Non-pigmented ciliary epithelial cell (primary cell): Measurements from ENCODE around the gene FBLIM1.

ENCODE experiments used
- DNase-seq: peaks from one replicate; pipeline ENCODE4 v3.0.0-alpha.2; 2010; ENCODE audit warnings: low read depth

The FBLIM1 gene, protein sequence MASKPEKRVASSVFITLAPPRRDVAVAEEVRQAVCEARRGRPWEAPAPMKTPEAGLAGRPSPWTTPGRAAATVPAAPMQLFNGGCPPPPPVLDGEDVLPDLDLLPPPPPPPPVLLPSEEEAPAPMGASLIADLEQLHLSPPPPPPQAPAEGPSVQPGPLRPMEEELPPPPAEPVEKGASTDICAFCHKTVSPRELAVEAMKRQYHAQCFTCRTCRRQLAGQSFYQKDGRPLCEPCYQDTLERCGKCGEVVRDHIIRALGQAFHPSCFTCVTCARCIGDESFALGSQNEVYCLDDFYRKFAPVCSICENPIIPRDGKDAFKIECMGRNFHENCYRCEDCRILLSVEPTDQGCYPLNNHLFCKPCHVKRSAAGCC

GRCh38 chr1:15758343-15758931 is at the start of gene FBLIM1:
Gene FBLIM1, plus strand, starts transcription at chr1:15758795. Its CDS starts 6,189 bp downstream, at chr1:15764984.
- no peak for DNase-seq

DNA sequence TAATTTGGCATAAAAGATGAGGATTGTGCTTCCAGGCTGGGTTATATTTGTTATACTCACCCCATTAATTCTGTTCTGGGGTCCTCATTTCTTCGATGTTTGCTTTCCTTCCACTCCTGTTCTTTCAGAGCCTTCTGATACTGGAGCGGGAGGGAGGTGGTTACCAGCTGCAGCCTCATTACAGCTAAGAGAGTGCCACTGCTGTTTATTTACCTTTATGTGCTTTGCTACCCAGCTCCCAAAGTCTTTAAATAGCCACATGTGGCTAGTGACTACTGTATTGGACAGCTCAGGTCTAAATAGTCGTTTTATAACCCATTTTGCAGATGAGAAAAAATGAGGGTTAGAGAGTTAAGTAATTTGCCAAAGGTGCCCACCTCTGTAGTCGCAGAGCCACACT is 49.4 kb upstream of the FBLIM1 start:
- DNase-seq: no peak

GRCh38 chr1:15712168-15712567 is 46.4 kb upstream of the FBLIM1 start:
- no peak for DNase-seq

DNA sequence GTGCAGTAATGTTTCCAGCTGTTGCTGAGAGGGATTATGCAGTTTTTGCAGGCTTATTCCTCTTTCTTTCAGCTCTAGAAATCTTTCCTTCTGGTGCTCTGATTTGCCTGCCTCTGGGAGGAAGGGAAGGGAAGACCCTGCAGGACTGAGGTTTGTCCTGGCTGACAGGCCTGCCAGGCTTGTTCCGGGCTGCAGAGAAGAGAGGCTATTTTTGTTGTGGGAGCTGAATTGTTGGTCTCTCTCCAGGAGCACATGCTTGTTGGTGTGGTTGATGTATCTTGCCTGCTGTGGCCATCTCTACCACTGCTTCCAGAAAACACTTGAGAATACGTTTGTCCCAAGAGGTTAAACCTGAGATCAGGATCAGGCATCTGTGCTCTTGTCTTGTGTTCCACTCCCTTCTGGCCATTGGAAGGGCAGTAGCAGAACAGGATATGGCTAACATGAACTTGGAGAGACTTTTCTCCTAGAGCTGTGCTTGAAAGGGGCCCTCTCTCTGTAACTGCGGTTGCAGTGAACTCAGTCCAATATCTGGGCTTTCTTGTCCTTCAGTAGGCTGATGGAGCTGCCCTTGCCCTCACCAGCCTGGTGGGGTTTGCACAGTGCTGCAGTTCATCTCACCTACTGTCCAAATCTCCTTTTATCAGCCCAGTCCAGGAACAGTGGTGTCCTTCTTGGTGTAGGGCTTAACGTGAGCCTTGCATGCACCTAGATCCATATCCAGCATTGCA is 44.0 kb upstream of the FBLIM1 start:
- DNase-seq: no peak

DNA sequence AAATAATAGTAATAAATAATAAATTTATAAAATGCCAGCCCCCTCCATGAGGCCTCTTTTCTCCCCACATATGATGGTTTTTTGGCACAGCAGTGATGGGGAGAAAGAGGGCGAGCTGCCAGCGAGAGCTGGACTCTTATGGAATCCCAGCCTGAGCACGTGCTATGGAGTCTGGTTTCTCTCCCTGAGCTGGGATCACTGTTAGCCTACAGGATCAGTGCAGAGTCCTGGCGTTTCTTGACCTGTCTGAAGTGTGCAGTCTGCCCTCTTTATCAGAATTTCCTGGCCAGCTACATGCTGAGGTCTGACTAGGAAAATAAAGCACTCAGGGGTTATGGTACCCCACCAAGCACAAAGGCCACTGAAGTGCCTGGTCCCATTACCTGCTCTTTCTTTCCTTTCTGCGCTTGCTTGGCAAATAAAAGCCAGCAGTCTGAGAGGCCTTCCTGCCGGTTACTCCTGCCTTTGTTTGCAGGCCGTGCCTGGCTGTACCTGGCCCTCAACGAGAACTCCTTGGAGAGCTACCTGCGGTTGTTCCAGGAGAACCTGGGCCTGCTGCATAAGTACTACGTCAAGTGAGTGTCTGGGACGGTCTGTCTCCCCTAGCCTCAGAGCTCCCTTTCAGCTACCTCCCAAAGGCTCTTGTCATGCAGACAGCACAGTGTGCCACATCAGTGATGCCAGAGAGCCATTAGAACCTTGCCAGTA is 41.0 kb upstream of the FBLIM1 start:
- no peak for DNase-seq

DNA sequence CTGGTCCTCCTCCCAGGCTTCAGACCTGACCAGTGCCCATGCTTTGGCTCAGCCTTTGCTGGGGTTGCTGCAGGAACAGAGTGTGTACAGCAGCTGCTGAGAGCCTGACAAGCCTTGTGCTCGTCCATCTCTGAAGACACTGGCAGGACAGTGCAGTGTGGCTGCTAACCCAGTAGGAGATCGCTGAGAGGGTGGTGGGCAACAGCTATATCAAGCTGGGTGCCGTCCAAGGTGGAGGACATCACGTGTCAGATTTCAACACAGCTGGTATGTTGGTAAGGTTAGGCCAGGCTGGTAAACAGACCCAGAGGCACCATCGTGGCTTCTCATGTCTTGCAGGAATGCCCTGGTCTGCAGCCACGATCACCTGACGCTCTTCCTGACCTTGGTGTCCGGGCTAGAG is 40.4 kb upstream of the FBLIM1 start:
- DNase-seq: no peak

GRCh38 chr1:15719381-15720120 is 39.0 kb upstream of the FBLIM1 start:
- DNase-seq: no peak

DNA sequence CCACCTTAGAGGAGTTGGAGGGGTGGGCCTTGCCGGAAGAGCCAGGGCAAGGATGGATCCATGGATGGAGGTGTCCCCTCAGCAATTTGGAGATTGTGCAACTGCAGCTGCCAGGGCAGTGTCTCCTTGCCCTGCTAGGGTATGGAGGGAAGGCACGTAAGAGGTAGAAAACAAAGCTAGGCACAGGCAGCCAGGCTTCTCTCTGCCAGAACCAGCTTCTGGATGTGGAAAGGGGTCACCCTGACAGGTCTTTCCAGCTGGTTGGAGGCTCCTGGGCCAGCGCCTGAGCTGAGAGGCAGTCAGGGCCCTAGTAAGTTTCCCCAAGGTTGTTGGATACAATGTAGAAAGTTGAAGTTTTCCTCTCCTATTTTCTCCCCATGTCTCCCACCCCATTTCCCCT is 37.7 kb upstream of the FBLIM1 start:
- DNase-seq: no peak

- no peak for DNase-seq
Observed at GRCh38 chr1:15722411-15722810, 36.2 kb upstream of the FBLIM1 start.

GRCh38 chr1:15722836-15723532 is 35.6 kb upstream of the FBLIM1 start:
- no peak for DNase-seq

- no peak for DNase-seq
Observed at GRCh38 chr1:15723631-15724246, 34.9 kb upstream of the FBLIM1 start.

DNA sequence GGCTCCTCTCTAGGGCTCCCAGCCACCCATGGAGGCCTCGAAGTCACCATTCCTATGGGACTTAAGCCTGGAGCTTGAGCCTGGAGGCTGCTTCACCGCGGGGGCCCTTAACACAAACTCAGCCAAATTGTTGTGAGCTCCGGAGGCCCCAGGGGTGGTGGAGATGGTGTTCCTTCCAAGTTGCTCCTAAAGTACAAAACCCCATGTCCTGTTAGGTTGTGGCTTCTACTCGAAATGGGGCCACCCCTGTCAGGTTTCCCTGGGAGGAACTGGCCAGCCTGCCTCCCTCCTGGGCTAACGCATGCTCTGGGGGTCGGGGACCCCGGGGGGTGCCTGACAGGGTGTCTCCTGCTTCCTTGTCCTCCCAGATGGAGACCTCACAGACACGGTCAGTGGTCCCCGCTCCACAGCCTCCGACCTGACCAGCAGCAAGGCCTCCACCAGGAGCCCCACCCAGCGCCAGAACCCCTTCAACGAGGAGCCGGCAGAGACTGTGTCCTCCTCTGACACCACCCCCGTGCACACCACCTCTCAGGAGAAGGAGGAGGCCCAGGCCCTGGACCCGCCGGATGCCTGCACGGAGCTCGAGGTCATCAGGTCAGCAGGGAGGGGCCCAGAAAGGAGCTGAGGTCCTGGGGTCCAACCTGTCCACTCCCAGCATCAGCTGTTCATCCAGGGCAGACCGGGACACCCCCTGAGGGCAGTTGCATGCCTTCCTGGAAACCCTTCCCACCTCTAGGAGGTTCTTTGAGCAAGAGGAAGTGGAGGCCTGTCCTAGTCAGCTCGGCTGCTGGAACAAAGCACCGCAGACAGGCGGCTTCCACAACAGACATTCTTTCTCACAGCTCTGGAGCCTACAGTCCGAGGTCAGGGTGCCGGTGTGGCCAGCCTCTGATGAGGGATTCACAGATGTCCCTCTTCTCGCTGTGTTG is 33.4 kb upstream of the FBLIM1 start:
- no peak for DNase-seq

GRCh38 chr1:15726508-15726907 is 32.1 kb upstream of the FBLIM1 start:
- no peak for DNase-seq

GRCh38 chr1:15727021-15727420 is 31.6 kb upstream of the FBLIM1 start:
- no peak for DNase-seq

- no peak for DNase-seq
Observed at GRCh38 chr1:15727424-15727823, 31.2 kb upstream of the FBLIM1 start.

- DNase-seq: no peak
Observed at GRCh38 chr1:15727866-15728534, 30.6 kb upstream of the FBLIM1 start.

GRCh38 chr1:15728937-15729657 is 29.5 kb upstream of the FBLIM1 start:
- no peak for DNase-seq

GRCh38 chr1:15730423-15730822 is 28.2 kb upstream of the FBLIM1 start:
- DNase-seq: no peak
